Fibroblast of lung (primary cell): ENCODE data around the gene LAMA5. TPM values are rescaled to one million over a fixed set of nuclear protein-coding genes. Genes with fewer than 3 reads are reported as not detected.

Experiments used
- DNase-seq, 2 donors: peaks; one replicate each; pipeline versions ENCODE4 v3.0.0 to v3.0.0-alpha.2; 2010; ENCODE audit warnings: low read depth in 2 of 2
- H2AFZ ChIP-seq: 2 replicates; pipeline ENCODE4 v1.5.1; 2012; ENCODE audit warnings: low read length, control low read depth, inconsistent platforms
- H3K27ac ChIP-seq: 2 replicates; pipeline ENCODE4 v1.5.1; 2011; ENCODE audit warnings: low read length, control low read depth; ENCODE audit not compliant: insufficient read depth
- H3K27me3 ChIP-seq: 2 replicates; pipeline ENCODE4 v1.5.1; 2011; ENCODE audit warnings: mild to moderate bottlenecking, low read length; ENCODE audit not compliant: control insufficient read depth, insufficient read depth
- H3K36me3 ChIP-seq: 2 replicates; pipeline ENCODE4 v1.5.1; 2011; ENCODE audit warnings: low read length; ENCODE audit not compliant: control insufficient read depth, insufficient read depth
- H3K4me1 ChIP-seq: 2 replicates; pipeline ENCODE4 v1.5.1; 2011; ENCODE audit warnings: low read length; ENCODE audit not compliant: control insufficient read depth, insufficient read depth; ENCODE audit errors: extremely low read depth
- H3K4me2 ChIP-seq: 2 replicates; pipeline ENCODE4 v1.5.1; 2011; ENCODE audit warnings: low read length, control low read depth; ENCODE audit not compliant: insufficient read depth; ENCODE audit errors: extremely low read depth
- H3K4me3 ChIP-seq, 4 experiments: fragments of 200-600 bp in 1 of 4; sonication (generic) in 1 of 4; replicated peaks in 1 of 4; 2 replicates each; pipeline ENCODE4 v1.5.1; 2011 to 2016; ENCODE audit warnings: low read length in 4 of 4, low read depth in 3 of 4, mild to moderate bottlenecking in 3 of 4, control low read depth in 2 of 4, inconsistent platforms in 1 of 4, mixed read lengths in 1 of 4; ENCODE audit not compliant: insufficient read depth in 1 of 4; ENCODE audit errors: control extremely low read depth in 1 of 4
- H3K79me2 ChIP-seq: 2 replicates; pipeline ENCODE4 v1.5.1; 2012; ENCODE audit warnings: mild to moderate bottlenecking, low read length, inconsistent platforms; ENCODE audit not compliant: control insufficient read depth, insufficient read depth
- H3K9ac ChIP-seq: 2 replicates; pipeline ENCODE4 v1.5.1; 2011; ENCODE audit warnings: mild to moderate bottlenecking, low read length, control low read depth; ENCODE audit not compliant: insufficient read depth
- H3K9me3 ChIP-seq: 2 replicates; pipeline ENCODE4 v1.5.1; 2012; ENCODE audit warnings: low read depth, low read length; ENCODE audit not compliant: control insufficient read depth, insufficient read depth
- H4K20me1 ChIP-seq: 2 replicates; pipeline ENCODE4 v1.5.1; 2011; ENCODE audit warnings: low read length; ENCODE audit not compliant: control insufficient read depth, insufficient read depth; ENCODE audit errors: extremely low read depth
- EZH2 ChIP-seq: IDR thresholded peaks from 2 replicates; pipeline ENCODE4 v1.5.1; 2012; ENCODE audit warnings: low read length, control low read depth, mild to moderate bottlenecking; ENCODE audit errors: missing control alignments
- polyA plus RNA-seq, 2 donors: library from polyadenylated mRNA; depleted of rRNA in 1 of 2; stranded (reverse) in 1 of 2; unstranded in 1 of 2; fragments of >200 nt; gene quantifications; 2 replicates each; pipeline ENCODE4 v1.2.1, GENCODE V29; 2011 to 2012; ENCODE audit warnings: missing spikeins in 1 of 2
- total RNA-seq: library from RNA; depleted of rRNA; stranded (reverse); fragments of >200 nt; gene quantifications from 2 replicates; pipeline ENCODE4 v1.2.1, GENCODE V29; 2014
- TF ChIP-seq, protein P1 (sequence below), 2 donors: IDR thresholded peaks in 1 of 2; conservative IDR thresholded peaks in 1 of 2; 1 replicate in 1 of 2; 2 replicates in 1 of 2; pipeline ENCODE4 v1.5.1; 2011 to 2012; ENCODE audit warnings: low read length in 2 of 2, control low read depth in 1 of 2, inconsistent platforms in 1 of 2, low read depth in 1 of 2, mild to moderate bottlenecking in 1 of 2

The LAMA5 gene
- total and polyA plus RNA-seq, 2 donors (not counting 1 experiment from before 2014, with no cell fraction given): 1.5 to 81.6 TPM

DNA sequence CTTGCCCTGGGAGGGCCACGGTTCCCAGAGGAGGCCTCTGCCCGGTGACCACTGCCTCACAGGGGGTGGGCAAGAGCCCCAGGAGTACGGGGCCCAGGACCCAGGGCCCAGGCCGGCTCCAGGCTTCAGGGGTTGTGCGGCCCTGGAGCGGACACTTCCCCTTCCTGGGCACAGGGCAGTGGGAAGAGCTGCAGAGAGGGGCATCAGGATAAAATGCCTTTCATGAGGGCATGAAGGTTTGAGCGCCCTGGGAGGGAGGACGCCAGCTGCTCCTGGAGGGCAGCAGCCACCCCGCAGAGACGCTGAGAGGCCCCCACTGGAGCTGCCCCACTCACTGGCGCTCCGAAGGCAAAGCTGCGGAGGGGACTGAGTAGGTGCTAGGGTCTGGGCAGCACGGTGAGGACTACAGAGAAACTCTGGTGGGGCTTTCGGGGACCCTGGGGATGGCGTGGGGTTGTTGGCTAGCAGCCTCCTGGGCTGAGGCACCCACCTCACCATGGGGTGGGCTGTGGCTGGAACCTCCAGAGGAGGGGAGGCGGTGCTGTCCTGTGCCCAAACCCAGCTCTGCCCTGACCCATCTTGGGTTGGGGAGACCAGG is 10.4 kb downstream of the LAMA5 start:
- Histone ChIP-seq H3K4me2 (peak overlapping the region; percentile 72), H3K79me2 (peaks cover 4% of the 10 kb centered on the region), H3K4me1 (peaks cover 39% of the 10 kb centered on the region), H3K9me3 (no peaks in the 10 kb centered on the region), H3K27me3 (no peaks in the 10 kb centered on the region), H3K27ac (peak overlapping the region; percentile 56), H3K9ac (peak overlapping the region; percentile 30), H4K20me1 (no peaks in the 10 kb centered on the region), H2AFZ (no peak overlapping the region), H3K36me3 (peaks cover 2% of the 10 kb centered on the region), H3K4me3 (peak overlapping the region in 1 of 4 experiments; percentile 21)
- no peak for DNase-seq
- TF ChIP-seq, protein P1, sequence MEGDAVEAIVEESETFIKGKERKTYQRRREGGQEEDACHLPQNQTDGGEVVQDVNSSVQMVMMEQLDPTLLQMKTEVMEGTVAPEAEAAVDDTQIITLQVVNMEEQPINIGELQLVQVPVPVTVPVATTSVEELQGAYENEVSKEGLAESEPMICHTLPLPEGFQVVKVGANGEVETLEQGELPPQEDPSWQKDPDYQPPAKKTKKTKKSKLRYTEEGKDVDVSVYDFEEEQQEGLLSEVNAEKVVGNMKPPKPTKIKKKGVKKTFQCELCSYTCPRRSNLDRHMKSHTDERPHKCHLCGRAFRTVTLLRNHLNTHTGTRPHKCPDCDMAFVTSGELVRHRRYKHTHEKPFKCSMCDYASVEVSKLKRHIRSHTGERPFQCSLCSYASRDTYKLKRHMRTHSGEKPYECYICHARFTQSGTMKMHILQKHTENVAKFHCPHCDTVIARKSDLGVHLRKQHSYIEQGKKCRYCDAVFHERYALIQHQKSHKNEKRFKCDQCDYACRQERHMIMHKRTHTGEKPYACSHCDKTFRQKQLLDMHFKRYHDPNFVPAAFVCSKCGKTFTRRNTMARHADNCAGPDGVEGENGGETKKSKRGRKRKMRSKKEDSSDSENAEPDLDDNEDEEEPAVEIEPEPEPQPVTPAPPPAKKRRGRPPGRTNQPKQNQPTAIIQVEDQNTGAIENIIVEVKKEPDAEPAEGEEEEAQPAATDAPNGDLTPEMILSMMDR (conservative IDR thresholded peaks at IDR 0.05 in 1 of 2, IDR thresholded peaks at IDR 0.05 in 1 of 2; ENCODE audit: low read depth in 1 of 2, low read length in 2 of 2): no peak
- no peak for TF ChIP-seq EZH2

DNA sequence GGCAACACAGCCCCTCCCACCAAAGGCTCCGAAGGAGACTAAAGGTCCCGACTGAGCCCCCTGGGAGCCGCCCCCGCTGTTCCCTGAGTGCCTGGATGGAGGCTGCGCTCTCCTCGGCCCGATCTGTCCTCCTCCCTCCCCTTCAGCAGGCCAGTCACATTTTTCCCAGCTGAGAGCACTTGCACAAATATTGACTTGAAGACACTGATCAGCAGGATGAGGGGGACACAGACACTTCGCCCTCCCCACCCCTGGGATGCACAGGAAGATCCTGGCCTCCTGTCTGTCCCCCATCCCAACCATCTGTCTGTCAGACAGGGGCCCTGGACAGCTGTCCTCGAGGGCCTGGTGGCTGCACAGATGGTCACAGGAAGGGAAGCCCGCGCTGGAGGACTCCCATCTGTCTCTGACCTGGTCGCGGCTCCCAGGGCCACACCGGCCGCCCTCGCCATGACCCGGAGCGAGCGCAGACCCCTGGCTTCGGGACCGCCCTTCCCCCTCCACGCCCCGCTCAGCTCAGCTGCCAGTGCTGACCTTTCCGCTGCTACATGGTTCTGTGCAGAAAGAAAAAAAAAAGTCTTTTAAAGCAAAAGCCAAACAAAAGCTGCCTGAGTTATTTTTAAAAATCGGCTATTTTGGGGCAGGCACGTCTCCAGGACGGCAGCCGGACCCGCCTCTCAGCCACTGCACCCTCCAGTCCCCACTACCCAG is 11.1 kb downstream of the LAMA5 start:
- peak overlapping the region; percentile 72 for H3K4me2 ChIP-seq
- H3K4me1 ChIP-seq: peaks cover 39% of the 10 kb centered on the region
- peaks cover 5% of the 10 kb centered on the region for H3K36me3 ChIP-seq
- no peaks in the 10 kb centered on the region for H3K9me3 ChIP-seq
- peaks cover 4% of the 10 kb centered on the region for H3K79me2 ChIP-seq
- DNase-seq: peak; percentile 36 to 47
- H2AFZ ChIP-seq: no peak overlapping the region
- H3K27me3 ChIP-seq: no peaks in the 10 kb centered on the region
- TF ChIP-seq, protein P1 (conservative IDR thresholded peaks at IDR 0.05 in 1 of 2, IDR thresholded peaks at IDR 0.05 in 1 of 2; ENCODE audit: low read depth in 1 of 2, low read length in 2 of 2): no peak
- H3K9ac ChIP-seq: no peak overlapping the region
- H3K4me3 ChIP-seq: peak overlapping the region in 2 of 4 experiments; percentile 5 to 21
- peak overlapping the region; percentile 56 for H3K27ac ChIP-seq
- no peaks in the 10 kb centered on the region for H4K20me1 ChIP-seq

DNA sequence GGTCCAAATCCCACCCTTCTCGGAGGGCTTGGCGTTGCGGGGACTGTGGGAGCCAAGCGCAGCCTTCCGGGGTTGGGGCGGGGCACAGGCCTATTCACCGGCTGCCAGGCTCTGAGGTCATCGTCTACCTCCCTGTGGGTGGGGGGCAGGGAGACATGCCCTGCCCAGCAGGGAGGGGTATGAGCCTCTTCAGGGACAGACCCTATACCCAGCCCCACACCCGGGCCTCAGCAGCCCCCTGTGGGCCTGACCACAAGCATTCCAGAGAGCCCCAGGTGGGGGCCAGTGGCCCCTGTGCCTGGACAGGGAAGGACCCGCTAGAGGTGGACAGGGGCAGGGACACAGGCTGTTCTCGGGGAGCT is 11.6 kb downstream of the LAMA5 start:
- Histone ChIP-seq H3K4me1 (peaks cover 39% of the 10 kb centered on the region), H4K20me1 (no peaks in the 10 kb centered on the region), H3K9ac (no peak overlapping the region), H3K9me3 (no peaks in the 10 kb centered on the region), H2AFZ (no peak overlapping the region), H3K79me2 (peaks cover 4% of the 10 kb centered on the region), H3K4me3 (peak overlapping the region in 1 of 4 experiments; percentile 14), H3K27ac (no peak overlapping the region), H3K4me2 (peak overlapping the region; percentile 72), H3K36me3 (peaks cover 7% of the 10 kb centered on the region), H3K27me3 (no peaks in the 10 kb centered on the region)
- no peak for TF ChIP-seq EZH2
- TF ChIP-seq, protein P1 (conservative IDR thresholded peaks at IDR 0.05 in 1 of 2, IDR thresholded peaks at IDR 0.05 in 1 of 2; ENCODE audit: low read depth in 1 of 2, low read length in 2 of 2): no peak
- peak in 1 of 2 donors; percentile 52 for DNase-seq
